Measurements from ENCODE around the gene MMP7. TPM values are rescaled to one million over a fixed set of nuclear protein-coding genes. Genes with fewer than 3 reads are reported as not detected.

Gene MMP7
- polyA plus RNA-seq, 1 donor (not counting 4 experiments of a cell fraction or from before 2014, with no cell fraction given): 0.81 TPM

GRCh38 chr11:102488208-102488607 is 42.3 kb downstream of the MMP7 start:
- dilution Hi-C loops (cut with MboI; ENCODE audit: extremely low pct_ligation_motif_present, low sequenced_read_pairs): no loop called here

DNA sequence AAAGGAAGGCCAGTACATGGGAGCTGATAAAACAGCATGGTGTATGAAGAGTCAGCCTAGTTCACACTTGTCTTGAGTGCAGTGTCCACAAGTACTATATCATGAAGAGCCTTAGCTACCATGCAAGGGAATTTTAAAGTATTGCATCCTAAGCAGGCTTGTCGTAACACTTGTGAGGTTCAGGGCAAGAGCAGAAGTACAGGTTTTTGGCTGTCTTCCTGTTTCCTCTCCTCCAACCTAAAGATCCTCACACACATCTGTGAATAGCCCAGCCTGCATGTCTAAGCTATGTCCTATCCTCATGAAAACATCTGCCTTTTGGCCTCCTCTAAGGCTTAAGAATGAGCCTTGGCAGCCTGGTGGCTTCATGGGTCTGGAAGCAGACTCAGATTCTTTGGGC is 43.3 kb downstream of the MMP7 start:
- no peaks in the 10 kb centered on the region for H3K36me3 ChIP-seq (ENCODE audit: control insufficient read depth in 2 of 2, extremely low read depth in 1 of 2, insufficient read depth in 2 of 2, low read length in 2 of 2)
- H3K4me2 ChIP-seq (ENCODE audit: control insufficient read depth, extremely low read depth, insufficient read depth, low read depth, low read length): no peak overlapping the region
- no peaks in the 10 kb centered on the region for H3K9me1 ChIP-seq (ENCODE audit: control insufficient read depth, extremely low read depth, insufficient read depth, low read length)
- H3K4me3 ChIP-seq (ENCODE audit: control insufficient read depth in 2 of 3, extremely low read depth in 1 of 3, insufficient read depth in 2 of 3, low read depth in 1 of 3, low read length in 3 of 3): no peak overlapping the region
- H3K27ac ChIP-seq (ENCODE audit: control insufficient read depth, insufficient read depth, low read length): no peak overlapping the region
- no peaks in the 10 kb centered on the region for H3K27me3 ChIP-seq (ENCODE audit: control insufficient read depth, extremely low read depth, insufficient read depth, low read length)
- H4K20me1 ChIP-seq (ENCODE audit: control insufficient read depth, extremely low read depth, insufficient read depth, low read length): no peaks in the 10 kb centered on the region
- H3K9me3 ChIP-seq (ENCODE audit: control insufficient read depth, low read depth, low read length): no peaks in the 10 kb centered on the region
- DNase-seq (ENCODE audit: low read depth, low spot score) (no peak), FAIRE-seq (no peak)
- dilution Hi-C loops (cut with MboI; ENCODE audit: extremely low pct_ligation_motif_present, low sequenced_read_pairs): no loop called here
- H3K4me1 ChIP-seq (ENCODE audit: control insufficient read depth, extremely low read depth, insufficient read depth, low read length): no peaks in the 10 kb centered on the region
- TF ChIP-seq EZH2 (IDR thresholded peaks at IDR 0.05; ENCODE audit: low read length) (no peak), CTCF (optimal IDR thresholded peaks at IDR 0.05 in 1 of 3, IDR thresholded peaks at IDR 0.05 in 1 of 3, conservative IDR thresholded peaks at IDR 0.05 in 1 of 3; ENCODE audit: extremely low read depth in 1 of 3, insufficient read depth in 2 of 3, low read length in 3 of 3) (no peak)
- no peaks in the 10 kb centered on the region for H3K79me2 ChIP-seq (ENCODE audit: control insufficient read depth, insufficient read depth, low read length)
- H2AFZ ChIP-seq (ENCODE audit: control insufficient read depth, low read length): no peak overlapping the region
- H3K9ac ChIP-seq (ENCODE audit: control insufficient read depth, extremely low read depth, insufficient read depth, low read length): no peak overlapping the region

More at GRCh38 chr11:102488208-102488607, 42.3 kb downstream of the MMP7 start:
- FAIRE-seq: no peak
- no peak overlapping the region for H3K4me3 ChIP-seq (ENCODE audit: control insufficient read depth in 2 of 3, extremely low read depth in 1 of 3, insufficient read depth in 2 of 3, low read depth in 1 of 3, low read length in 3 of 3)
- H2AFZ ChIP-seq (ENCODE audit: control insufficient read depth, low read length): no peak overlapping the region
- no peaks in the 10 kb centered on the region for H3K4me1 ChIP-seq (ENCODE audit: control insufficient read depth, extremely low read depth, insufficient read depth, low read length)
- no peak overlapping the region for H3K9ac ChIP-seq (ENCODE audit: control insufficient read depth, extremely low read depth, insufficient read depth, low read length)
- H3K9me3 ChIP-seq (ENCODE audit: control insufficient read depth, low read depth, low read length): no peaks in the 10 kb centered on the region
- no peaks in the 10 kb centered on the region for H3K9me1 ChIP-seq (ENCODE audit: control insufficient read depth, extremely low read depth, insufficient read depth, low read length)
- no peaks in the 10 kb centered on the region for H3K36me3 ChIP-seq (ENCODE audit: control insufficient read depth in 2 of 2, extremely low read depth in 1 of 2, insufficient read depth in 2 of 2, low read length in 2 of 2)
- H3K27ac ChIP-seq (ENCODE audit: control insufficient read depth, insufficient read depth, low read length): no peak overlapping the region
- TF ChIP-seq EZH2 (IDR thresholded peaks at IDR 0.05; ENCODE audit: low read length) (no peak), CTCF (optimal IDR thresholded peaks at IDR 0.05 in 1 of 3, IDR thresholded peaks at IDR 0.05 in 1 of 3, conservative IDR thresholded peaks at IDR 0.05 in 1 of 3; ENCODE audit: extremely low read depth in 1 of 3, insufficient read depth in 2 of 3, low read length in 3 of 3) (no peak)
- H3K79me2 ChIP-seq (ENCODE audit: control insufficient read depth, insufficient read depth, low read length): no peaks in the 10 kb centered on the region
- no peaks in the 10 kb centered on the region for H3K27me3 ChIP-seq (ENCODE audit: control insufficient read depth, extremely low read depth, insufficient read depth, low read length)
- DNase-seq (ENCODE audit: low read depth, low spot score): no peak
- no peaks in the 10 kb centered on the region for H4K20me1 ChIP-seq (ENCODE audit: control insufficient read depth, extremely low read depth, insufficient read depth, low read length)
- H3K4me2 ChIP-seq (ENCODE audit: control insufficient read depth, extremely low read depth, insufficient read depth, low read depth, low read length): no peak overlapping the region

All from keratinocyte (primary cell).